Prostate gland (tissue), 2 donors: ENCODE results near the gene EPHB3.

Source experiments
- POLR2A ChIP-seq: fragments of 450-650 bp; IDR thresholded peaks from one replicate; pipeline ENCODE4 v1.6.1; 2016; ENCODE audit warnings: antibody characterized with exemption, mild to moderate bottlenecking
- TF ChIP-seq, protein P1 (sequence below), 4 experiments: fragments of 200-600 bp in 2 of 4; fragments of 450-650 bp in 2 of 4; sonication (generic) in 2 of 4; IDR thresholded peaks; 1 replicate in 3 of 4; 2 replicates in 1 of 4; pipeline ENCODE4 v1.5.1; 2016 to 2019; ENCODE audit warnings: antibody characterized with exemption in 4 of 4, mild to moderate bottlenecking in 2 of 4, moderate library complexity in 2 of 4

DNA sequence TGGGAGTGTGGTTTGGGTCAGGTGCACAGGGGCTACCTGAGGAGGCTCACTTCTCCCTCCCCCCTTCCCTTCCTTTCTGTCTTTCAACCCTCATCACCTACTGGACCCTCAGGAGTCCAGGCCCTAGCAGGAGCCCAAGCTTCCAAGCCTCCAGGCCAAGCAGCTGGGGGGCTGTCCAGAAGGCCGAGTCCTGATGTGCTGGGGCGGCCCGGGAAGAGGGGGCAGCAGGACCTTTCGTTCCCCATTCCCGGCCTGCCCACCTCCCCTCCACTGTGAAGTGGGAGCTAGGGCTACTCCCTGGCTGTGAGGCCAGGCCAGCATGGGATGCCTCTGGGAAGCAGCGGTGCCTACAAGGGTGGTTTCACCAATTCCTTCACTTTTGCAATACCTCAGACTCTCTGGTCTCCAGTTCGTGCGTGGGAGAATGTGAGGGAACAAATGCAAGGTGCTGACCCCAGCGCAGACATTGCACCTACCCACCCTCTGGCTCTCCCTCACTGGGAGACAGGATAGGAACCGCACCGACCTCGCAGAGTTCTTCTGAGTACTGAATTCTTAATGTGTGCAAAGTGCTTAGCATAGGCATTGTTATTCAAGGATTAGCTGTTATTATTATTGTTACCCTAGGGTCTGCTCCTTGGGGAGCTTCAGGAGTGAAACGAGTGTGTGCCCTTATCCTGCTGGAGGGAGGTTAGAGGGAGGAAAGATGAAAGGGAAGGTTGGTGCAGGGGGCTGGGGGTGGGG, 2.5 kb downstream of the EPHB3 start:
- TF ChIP-seq, protein P1, sequence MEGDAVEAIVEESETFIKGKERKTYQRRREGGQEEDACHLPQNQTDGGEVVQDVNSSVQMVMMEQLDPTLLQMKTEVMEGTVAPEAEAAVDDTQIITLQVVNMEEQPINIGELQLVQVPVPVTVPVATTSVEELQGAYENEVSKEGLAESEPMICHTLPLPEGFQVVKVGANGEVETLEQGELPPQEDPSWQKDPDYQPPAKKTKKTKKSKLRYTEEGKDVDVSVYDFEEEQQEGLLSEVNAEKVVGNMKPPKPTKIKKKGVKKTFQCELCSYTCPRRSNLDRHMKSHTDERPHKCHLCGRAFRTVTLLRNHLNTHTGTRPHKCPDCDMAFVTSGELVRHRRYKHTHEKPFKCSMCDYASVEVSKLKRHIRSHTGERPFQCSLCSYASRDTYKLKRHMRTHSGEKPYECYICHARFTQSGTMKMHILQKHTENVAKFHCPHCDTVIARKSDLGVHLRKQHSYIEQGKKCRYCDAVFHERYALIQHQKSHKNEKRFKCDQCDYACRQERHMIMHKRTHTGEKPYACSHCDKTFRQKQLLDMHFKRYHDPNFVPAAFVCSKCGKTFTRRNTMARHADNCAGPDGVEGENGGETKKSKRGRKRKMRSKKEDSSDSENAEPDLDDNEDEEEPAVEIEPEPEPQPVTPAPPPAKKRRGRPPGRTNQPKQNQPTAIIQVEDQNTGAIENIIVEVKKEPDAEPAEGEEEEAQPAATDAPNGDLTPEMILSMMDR (IDR thresholded peaks at IDR 0.05) = no peak
- no peak for TF ChIP-seq POLR2A
